Neural progenitor cell (in vitro differentiated cells): ENCODE data around the gene OIP5. TPM values are rescaled to one million over a fixed set of nuclear protein-coding genes. Genes with fewer than 3 reads are reported as not detected.

ENCODE experiments used
- DNase-seq: peaks from one replicate; pipeline ENCODE4 v3.0.0-alpha.2; 2016; ENCODE audit warnings: low spot score
- H2AFZ ChIP-seq: fragments of 200-600 bp; sonication (generic); replicated peaks from 2 replicates; pipeline ENCODE4 v1.6.1; 2016; ENCODE audit warnings: antibody characterized with exemption
- H3F3A ChIP-seq: fragments of 200-600 bp; sonication (generic); 2 replicates; pipeline ENCODE4 v1.6.1; 2016; ENCODE audit warnings: antibody characterized with exemption, low read depth
- H3K27ac ChIP-seq: fragments of 200-600 bp; sonication (generic); 2 replicates; pipeline ENCODE4 v1.5.1; 2016; ENCODE audit warnings: mild to moderate bottlenecking
- H3K27me3 ChIP-seq: fragments of 200-600 bp; sonication (generic); 2 replicates; pipeline ENCODE4 v1.6.1; 2016; ENCODE audit warnings: mild to moderate bottlenecking, moderate library complexity
- H3K36me3 ChIP-seq: fragments of 200-600 bp; sonication (generic); 2 replicates; pipeline ENCODE4 v1.5.1; 2016
- H3K4me1 ChIP-seq: fragments of 200-600 bp; sonication (generic); 2 replicates; pipeline ENCODE4 v1.6.1; 2016; ENCODE audit warnings: mixed run types
- H3K4me2 ChIP-seq: fragments of 200-600 bp; sonication (generic); 2 replicates; pipeline ENCODE4 v1.6.1; 2016
- H3K4me3 ChIP-seq: fragments of 200-600 bp; sonication (generic); 2 replicates; pipeline ENCODE4 v1.5.1; 2016
- H3K79me2 ChIP-seq: fragments of 200-600 bp; sonication (generic); 2 replicates; pipeline ENCODE4 v1.6.1; 2016; ENCODE audit warnings: low read depth
- H3K9ac ChIP-seq: fragments of 200-600 bp; sonication (generic); 2 replicates; pipeline ENCODE4 v1.6.1; 2016
- H3K9me3 ChIP-seq: fragments of 200-600 bp; sonication (generic); 2 replicates; pipeline ENCODE4 v1.5.1; 2016; ENCODE audit warnings: low read depth
- H4K20me1 ChIP-seq: fragments of 200-600 bp; sonication (generic); 2 replicates; pipeline ENCODE4 v1.6.1; 2016; ENCODE audit warnings: low read depth
- H3K27ac Mint-ChIP-seq: 3 replicates; pipeline ENCODE4 v1.8.0; 2021; ENCODE audit warnings: mixed read lengths
- H3K27me3 Mint-ChIP-seq: 2 replicates; pipeline ENCODE4 v1.8.0; 2022; ENCODE audit warnings: low read depth, mild to moderate bottlenecking, inconsistent platforms, moderate library complexity, mixed read lengths; ENCODE audit not compliant: insufficient read depth
- H3K36me3 Mint-ChIP-seq: 3 replicates; pipeline ENCODE4 v1.8.0; 2021; ENCODE audit warnings: mixed read lengths
- H3K4me1 Mint-ChIP-seq: 3 replicates; pipeline ENCODE4 v1.8.0; 2021; ENCODE audit warnings: mixed read lengths
- H3K4me3 Mint-ChIP-seq: 3 replicates; pipeline ENCODE4 v1.8.0; 2021; ENCODE audit warnings: mild to moderate bottlenecking, moderate library complexity, mixed read lengths
- H3K9me3 Mint-ChIP-seq: 3 replicates; pipeline ENCODE4 v1.8.0; 2020; ENCODE audit warnings: mixed read lengths
- EZH2 ChIP-seq: fragments of 200-600 bp; sonication (generic); IDR thresholded peaks from 2 replicates; pipeline ENCODE4 v1.6.1; 2017; ENCODE audit warnings: antibody characterized with exemption, mild to moderate bottlenecking, moderate library complexity
- EZH2phosphoT487 ChIP-seq: fragments of 200-600 bp; sonication (generic); IDR thresholded peaks from 2 replicates; pipeline ENCODE4 v1.6.1; 2017; ENCODE audit warnings: antibody characterized with exemption
- total RNA-seq: library from RNA; depleted of rRNA; stranded (reverse); fragments of >200 nt; gene quantifications from 2 replicates; pipeline ENCODE4 v1.2.3, GENCODE V29; 2015; ENCODE audit warnings: low replicate concordance
- TF ChIP-seq, protein P1 (sequence below): fragments of 200-600 bp; sonication (generic); IDR thresholded peaks from 2 replicates; pipeline ENCODE4 v1.5.1; 2017; ENCODE audit warnings: antibody characterized with exemption, mild to moderate bottlenecking

Gene OIP5
- total RNA-seq, 1 donor from 2014 or later, result 70.2 TPM

DNA sequence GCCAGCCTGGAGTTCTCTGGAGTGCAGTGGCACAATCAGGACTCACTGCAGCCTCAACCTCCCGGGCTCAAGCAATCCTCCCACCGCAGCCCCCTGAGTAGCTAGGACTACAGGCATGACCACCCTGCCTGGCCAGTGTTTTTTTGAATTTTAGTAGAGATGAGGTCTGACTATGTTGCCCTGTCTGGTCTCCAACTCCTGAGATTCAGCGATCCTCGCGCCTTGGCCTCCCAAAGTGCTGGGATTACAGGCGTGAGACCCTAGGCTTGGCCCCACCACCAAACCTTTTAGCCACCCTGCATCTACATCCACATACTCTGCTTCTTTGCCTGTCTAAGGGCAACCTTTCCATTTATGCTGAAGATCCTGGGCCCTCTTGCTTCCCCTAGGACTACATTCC lies 4.7 kb upstream of the OIP5 start:
- Mint-ChIP-seq H3K4me3 (no peak overlapping the region), H3K9me3 (no peaks in the 10 kb centered on the region), H3K27me3 (peaks cover 2% of the 10 kb centered on the region), H3K36me3 (peaks cover 36% of the 10 kb centered on the region), H3K4me1 (peaks cover 16% of the 10 kb centered on the region), H3K27ac (no peak overlapping the region)
- H4K20me1 ChIP-seq, result peaks cover 86% of the 10 kb centered on the region
- H3K9me3 ChIP-seq, result no peaks in the 10 kb centered on the region
- peaks cover 23% of the 10 kb centered on the region for H3F3A ChIP-seq
- peaks cover 94% of the 10 kb centered on the region for H3K79me2 ChIP-seq
- no peaks in the 10 kb centered on the region for H3K27me3 ChIP-seq
- TF ChIP-seq EZH2 (no peak), EZH2phosphoT487 (no peak)
- TF ChIP-seq, protein P1, sequence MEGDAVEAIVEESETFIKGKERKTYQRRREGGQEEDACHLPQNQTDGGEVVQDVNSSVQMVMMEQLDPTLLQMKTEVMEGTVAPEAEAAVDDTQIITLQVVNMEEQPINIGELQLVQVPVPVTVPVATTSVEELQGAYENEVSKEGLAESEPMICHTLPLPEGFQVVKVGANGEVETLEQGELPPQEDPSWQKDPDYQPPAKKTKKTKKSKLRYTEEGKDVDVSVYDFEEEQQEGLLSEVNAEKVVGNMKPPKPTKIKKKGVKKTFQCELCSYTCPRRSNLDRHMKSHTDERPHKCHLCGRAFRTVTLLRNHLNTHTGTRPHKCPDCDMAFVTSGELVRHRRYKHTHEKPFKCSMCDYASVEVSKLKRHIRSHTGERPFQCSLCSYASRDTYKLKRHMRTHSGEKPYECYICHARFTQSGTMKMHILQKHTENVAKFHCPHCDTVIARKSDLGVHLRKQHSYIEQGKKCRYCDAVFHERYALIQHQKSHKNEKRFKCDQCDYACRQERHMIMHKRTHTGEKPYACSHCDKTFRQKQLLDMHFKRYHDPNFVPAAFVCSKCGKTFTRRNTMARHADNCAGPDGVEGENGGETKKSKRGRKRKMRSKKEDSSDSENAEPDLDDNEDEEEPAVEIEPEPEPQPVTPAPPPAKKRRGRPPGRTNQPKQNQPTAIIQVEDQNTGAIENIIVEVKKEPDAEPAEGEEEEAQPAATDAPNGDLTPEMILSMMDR, result no peak
- H2AFZ ChIP-seq, result no peak overlapping the region
- no peak overlapping the region for H3K4me2 ChIP-seq
- no peak for DNase-seq
- no peak overlapping the region for H3K9ac ChIP-seq
- no peak overlapping the region for H3K27ac ChIP-seq
- peaks cover 15% of the 10 kb centered on the region for H3K4me1 ChIP-seq
- H3K36me3 ChIP-seq, result peaks cover 23% of the 10 kb centered on the region
- H3K4me3 ChIP-seq, result no peak overlapping the region

DNA sequence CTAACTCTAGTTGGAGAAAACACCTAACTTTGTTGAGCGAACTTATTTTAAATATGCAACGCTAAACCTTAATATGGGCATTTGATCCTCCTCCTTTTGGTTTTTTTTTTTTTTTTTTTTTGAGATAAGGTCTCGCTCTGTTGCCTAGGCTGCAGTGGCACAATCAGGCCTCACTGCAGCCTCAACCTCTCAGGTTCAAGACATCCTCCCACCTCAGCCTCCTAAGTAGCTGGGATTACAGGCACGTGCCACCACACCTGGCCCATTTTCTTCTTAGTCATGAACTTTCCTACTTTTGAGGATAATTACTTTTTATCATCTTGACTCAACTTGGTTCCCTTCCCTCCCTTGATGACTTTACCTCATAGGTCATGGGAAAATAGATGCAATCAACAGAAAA lies 4.2 kb upstream of the OIP5 start:
- Histone ChIP-seq H3K27me3 (no peaks in the 10 kb centered on the region), H3K9ac (no peak overlapping the region), H3K27ac (no peak overlapping the region), H3K4me2 (peak overlapping the region; percentile 80), H3K4me3 (no peak overlapping the region), H3F3A (peaks cover 28% of the 10 kb centered on the region), H3K9me3 (no peaks in the 10 kb centered on the region), H4K20me1 (peaks cover 82% of the 10 kb centered on the region), H3K36me3 (peaks cover 19% of the 10 kb centered on the region), H2AFZ (no peak overlapping the region), H3K4me1 (peaks cover 15% of the 10 kb centered on the region), H3K79me2 (peaks cover 94% of the 10 kb centered on the region)
- Mint-ChIP-seq H3K9me3 (no peaks in the 10 kb centered on the region), H3K36me3 (peaks cover 31% of the 10 kb centered on the region), H3K27me3 (peaks cover 2% of the 10 kb centered on the region), H3K4me3 (no peak overlapping the region), H3K27ac (peak overlapping the region; percentile 57), H3K4me1 (peaks cover 18% of the 10 kb centered on the region)
- TF ChIP-seq, protein P1, result no peak
- no peak for TF ChIP-seq EZH2
- TF ChIP-seq EZH2phosphoT487, result no peak
- DNase-seq, result no peak

DNA sequence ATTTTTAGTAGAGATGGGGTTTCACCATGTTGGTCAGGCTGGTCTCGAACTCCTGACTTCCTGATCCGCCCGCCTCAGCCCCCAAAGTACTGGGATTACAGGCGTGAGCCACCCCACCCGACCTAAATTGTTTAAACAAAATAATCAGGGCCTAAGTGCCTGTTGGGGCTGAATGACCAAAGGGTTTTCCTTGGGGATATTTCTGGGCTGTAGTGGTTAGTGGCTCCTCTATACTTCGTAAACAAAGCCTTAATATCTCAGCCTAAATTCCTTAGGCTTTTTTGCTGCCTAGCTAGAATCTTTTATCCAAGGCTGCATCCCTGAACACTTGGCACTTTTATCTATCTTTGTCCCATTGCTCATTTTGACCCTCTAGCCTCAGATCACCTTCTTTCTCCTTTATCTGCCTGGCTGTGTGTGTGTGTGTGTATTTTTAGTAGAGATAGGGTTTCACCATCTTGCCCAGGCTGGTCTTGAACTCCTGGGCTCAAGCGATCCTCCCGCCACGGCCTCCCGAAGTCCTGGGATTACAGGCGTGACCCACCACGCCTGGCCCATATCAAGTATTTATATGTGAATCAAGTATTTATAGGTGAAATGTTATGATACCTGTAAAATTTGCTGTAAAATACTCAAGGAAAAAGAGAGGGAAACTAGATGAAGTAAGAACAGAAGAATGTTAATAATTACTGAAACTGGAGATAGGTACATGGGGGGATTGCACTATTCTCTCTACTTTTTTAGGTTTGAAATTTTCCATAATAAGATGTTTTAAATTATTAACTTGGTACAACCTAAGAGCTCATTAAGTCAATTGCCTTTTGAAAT lies 2.1 kb upstream of the OIP5 start:
- peaks cover 89% of the 10 kb centered on the region for H3K79me2 ChIP-seq
- H3K27me3 ChIP-seq, result no peaks in the 10 kb centered on the region
- Mint-ChIP-seq H3K27me3 (peaks cover 2% of the 10 kb centered on the region), H3K36me3 (peaks cover 18% of the 10 kb centered on the region), H3K4me1 (peaks cover 25% of the 10 kb centered on the region), H3K4me3 (peak overlapping the region; percentile 100), H3K9me3 (no peaks in the 10 kb centered on the region), H3K27ac (peak overlapping the region; percentile 40)
- H2AFZ ChIP-seq, result no peak overlapping the region
- peaks cover 29% of the 10 kb centered on the region for H3F3A ChIP-seq
- H3K36me3 ChIP-seq, result peaks cover 10% of the 10 kb centered on the region
- peak overlapping the region; percentile 80 for H3K4me2 ChIP-seq
- peaks cover 22% of the 10 kb centered on the region for H3K4me1 ChIP-seq
- no peak overlapping the region for H3K27ac ChIP-seq
- H3K9me3 ChIP-seq, result no peaks in the 10 kb centered on the region
- peaks cover 61% of the 10 kb centered on the region for H4K20me1 ChIP-seq
- TF ChIP-seq, protein P1, result no peak
- TF ChIP-seq EZH2 (no peak), EZH2phosphoT487 (no peak)
- peak overlapping the region; percentile 91 for H3K4me3 ChIP-seq
- H3K9ac ChIP-seq, result no peak overlapping the region
- peak; percentile 4 for DNase-seq
